Breast epithelium (tissue), 3 donors: Measurements from ENCODE around the gene ZNF362.

Experiments
- POLR2AphosphoS5 ChIP-seq, 3 donors: sonication (generic); formaldehyde crosslinking; IDR thresholded peaks; one replicate each; pipeline ENCODE4 v1.6.1; 2017; ENCODE audit warnings: antibody characterized with exemption in 3 of 3
- TF ChIP-seq, protein P1 (sequence below), 3 donors: fragments of 450-650 bp; IDR thresholded peaks; one replicate each; pipeline ENCODE4 v1.5.1; 2016 to 2017; ENCODE audit warnings: antibody characterized with exemption in 3 of 3, mild to moderate bottlenecking in 3 of 3, moderate library complexity in 3 of 3

DNA sequence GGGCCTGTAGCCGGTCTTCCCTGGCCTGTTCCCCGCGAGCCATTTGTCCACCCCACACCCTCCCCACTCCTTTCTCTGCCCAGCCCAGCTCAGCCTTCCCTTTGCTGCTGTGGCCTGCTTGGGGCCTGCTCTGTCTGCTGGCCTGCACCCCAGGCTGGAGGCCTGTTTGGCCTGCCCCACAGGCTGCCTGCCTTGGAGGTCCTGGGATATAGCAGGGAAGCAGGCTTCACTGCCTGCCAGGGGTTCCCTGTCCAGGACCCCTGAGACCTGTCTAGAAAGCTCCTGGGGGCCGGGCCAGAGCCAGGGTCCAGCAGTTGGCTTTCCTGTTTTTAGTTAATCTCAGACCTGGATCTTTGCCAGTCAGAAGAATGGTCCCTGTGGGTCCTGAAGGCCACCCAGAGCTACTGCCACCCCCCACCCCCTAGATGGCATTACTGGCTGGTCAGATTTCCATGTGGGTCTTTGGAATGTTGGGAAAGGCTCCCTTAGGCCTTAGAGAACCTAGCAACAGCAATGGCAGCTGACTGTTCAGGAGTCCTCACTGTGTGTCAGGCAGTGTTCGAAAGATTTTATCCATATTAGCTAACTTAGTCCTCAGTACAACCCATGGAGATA, 7.7 kb downstream of the ZNF362 start:
- TF ChIP-seq, protein P1, sequence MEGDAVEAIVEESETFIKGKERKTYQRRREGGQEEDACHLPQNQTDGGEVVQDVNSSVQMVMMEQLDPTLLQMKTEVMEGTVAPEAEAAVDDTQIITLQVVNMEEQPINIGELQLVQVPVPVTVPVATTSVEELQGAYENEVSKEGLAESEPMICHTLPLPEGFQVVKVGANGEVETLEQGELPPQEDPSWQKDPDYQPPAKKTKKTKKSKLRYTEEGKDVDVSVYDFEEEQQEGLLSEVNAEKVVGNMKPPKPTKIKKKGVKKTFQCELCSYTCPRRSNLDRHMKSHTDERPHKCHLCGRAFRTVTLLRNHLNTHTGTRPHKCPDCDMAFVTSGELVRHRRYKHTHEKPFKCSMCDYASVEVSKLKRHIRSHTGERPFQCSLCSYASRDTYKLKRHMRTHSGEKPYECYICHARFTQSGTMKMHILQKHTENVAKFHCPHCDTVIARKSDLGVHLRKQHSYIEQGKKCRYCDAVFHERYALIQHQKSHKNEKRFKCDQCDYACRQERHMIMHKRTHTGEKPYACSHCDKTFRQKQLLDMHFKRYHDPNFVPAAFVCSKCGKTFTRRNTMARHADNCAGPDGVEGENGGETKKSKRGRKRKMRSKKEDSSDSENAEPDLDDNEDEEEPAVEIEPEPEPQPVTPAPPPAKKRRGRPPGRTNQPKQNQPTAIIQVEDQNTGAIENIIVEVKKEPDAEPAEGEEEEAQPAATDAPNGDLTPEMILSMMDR (IDR thresholded peaks at IDR 0.05): no peak
- no peak for TF ChIP-seq POLR2AphosphoS5 (IDR thresholded peaks at IDR 0.05)
